GM21423 (cell line): ENCODE measurements around the gene CLEC4G.
"Not testable (repeated sequence)": the region's sequence is repeated elsewhere in the genome, so short reads cannot be mapped to it uniquely, and the experiment has no call there.

ENCODE experiments used
- ATAC-seq: cut with Tn5 transposase; IDR thresholded peaks from one replicate; pipeline ENCODE4 v1.9.1; 2021; ENCODE audit warnings: mild to moderate bottlenecking, moderate library complexity; ENCODE audit not compliant: unreplicated experiment

CLEC4G gene

GRCh38 chr19:7746903-7747884, 15.3 kb upstream of the CLEC4G start, which contains the start of gene CD209:
Gene CD209 (minus strand): TSS chr19:7747534. CDS start chr19:7747511, 23 bp downstream.
- ATAC-seq = no peak

DNA sequence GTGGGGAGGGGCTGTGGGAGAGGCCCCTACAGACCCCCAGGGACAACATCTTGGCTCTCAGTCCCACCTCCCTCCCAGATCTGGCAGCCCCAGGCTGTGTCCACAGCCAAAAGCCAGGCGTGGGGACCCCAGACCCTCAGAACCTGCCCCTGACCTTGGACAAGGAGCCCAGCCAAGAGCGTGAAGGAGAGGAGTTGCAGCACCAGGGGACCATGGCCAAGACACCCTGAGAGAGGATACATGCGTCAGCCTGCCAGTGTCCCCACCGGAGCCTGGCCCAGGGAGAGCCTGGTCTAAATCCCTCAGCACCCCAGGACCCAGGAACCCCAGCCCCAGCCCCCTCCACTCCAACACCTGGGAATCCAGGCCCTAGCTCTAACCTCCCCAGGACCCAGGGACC, 14.4 kb upstream of the CLEC4G start:
- not testable (repeated sequence) for ATAC-seq

DNA sequence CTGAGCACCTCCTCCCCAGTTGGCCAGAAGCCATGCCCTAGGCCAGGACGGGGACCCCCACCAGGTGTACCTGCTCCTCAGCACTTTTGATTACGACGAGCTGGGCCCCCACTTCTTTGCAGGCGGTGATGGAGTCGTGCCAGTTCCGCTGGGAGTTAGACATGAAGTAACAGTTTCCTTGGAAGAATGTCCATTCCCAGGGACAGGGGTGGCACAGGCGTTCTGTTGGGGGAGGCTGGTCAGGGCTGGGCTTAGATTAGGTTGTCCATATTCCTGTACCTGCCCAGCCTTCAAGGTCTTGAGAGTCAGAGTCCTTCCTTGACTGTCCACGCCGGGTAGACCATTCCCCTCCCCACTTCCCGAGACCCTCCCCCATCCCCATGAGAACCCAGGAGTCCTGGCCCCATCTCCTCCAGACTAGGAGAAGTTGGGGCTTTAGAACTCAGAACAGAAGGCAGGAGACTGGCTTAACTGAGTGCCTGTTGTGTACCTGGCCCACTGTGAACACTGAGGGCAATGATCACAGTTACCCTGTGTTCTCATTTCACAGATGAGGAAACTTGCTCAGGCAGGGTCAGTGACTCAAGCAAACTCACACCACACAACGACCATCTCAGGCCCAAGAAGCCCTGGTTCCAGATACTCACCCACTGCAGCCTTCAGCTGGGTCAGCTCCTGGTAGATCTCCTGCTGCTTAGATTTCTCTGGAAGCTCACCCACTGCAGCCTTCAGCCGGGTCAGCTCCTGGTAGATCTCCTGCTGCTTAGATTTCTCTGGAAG, 13.2 kb upstream of the CLEC4G start:
- no peak for ATAC-seq

DNA sequence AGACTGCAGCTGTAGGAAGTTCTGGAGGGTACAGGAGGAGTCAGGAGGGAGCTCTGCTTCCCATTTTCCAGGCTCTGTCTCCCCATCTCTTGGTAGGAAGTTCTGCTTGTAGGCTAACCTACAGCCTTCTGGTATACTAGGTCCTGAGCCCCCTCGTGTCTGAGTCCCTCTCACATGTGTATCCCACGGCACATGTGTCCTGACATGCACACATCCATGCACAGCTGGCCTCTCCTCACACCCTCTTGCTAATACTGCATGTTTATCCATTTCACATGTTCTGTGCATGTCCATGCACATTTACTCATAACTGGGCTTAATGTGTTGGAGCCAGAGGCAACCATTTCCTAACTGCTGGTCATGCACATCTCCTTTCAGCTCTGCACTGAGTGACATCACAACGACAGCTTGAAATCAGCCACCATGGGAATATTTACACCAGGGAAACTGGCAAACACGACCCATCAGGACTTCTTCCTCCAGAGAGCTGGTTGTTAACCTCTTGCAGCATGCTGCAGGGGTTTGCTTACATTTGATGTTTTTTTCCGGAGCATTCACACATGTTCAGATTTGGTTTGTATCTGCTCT, 12.4 kb upstream of the CLEC4G start:
- no peak for ATAC-seq

- ATAC-seq = peak; percentile 69
Measured at GRCh38 chr19:7743425-7743841, 11.5 kb upstream of the CLEC4G start.

- no peak for ATAC-seq
Measured at GRCh38 chr19:7742991-7743390, 11.1 kb upstream of the CLEC4G start.

DNA sequence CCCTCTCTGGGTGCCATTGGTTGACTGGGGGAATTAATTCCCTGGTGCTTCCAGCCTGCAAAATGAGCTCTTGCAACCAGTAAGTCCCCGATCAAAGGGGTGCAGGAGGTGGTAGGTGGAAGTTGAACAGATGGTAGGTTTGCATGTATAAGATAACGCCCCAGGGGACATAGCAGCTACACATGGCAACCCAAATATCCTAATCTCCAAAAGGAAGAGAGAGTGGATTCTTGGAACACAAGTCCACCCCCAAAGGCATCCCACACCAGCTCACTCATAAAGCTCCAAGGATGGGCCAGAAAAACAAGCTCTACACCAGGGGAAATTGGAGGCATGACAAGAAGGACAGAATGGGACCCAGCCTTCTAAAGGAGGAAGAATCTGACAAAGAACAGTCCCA, 10.7 kb upstream of the CLEC4G start:
- no peak for ATAC-seq

DNA sequence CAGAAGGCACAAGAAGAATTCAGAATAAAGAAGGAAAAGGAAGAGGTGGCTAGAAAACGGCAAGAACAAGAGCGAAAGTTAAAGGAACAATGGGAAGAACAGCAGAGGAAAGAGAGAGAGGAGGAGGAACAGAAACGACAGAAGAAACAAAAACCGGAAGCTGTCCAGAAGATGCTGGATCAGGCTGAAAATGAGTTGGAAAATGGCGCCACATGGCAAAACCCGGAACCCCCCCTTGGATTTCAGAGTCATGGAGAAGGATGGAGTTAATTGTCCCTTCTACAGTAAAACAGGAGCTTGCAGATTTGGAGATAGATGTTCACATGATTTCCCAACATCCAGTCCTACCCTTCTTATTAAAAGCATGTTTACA, 8.8 kb upstream of the CLEC4G start:
- ATAC-seq = no peak

- no peak for ATAC-seq
Measured at GRCh38 chr19:7739801-7740681, 8.1 kb upstream of the CLEC4G start.

DNA sequence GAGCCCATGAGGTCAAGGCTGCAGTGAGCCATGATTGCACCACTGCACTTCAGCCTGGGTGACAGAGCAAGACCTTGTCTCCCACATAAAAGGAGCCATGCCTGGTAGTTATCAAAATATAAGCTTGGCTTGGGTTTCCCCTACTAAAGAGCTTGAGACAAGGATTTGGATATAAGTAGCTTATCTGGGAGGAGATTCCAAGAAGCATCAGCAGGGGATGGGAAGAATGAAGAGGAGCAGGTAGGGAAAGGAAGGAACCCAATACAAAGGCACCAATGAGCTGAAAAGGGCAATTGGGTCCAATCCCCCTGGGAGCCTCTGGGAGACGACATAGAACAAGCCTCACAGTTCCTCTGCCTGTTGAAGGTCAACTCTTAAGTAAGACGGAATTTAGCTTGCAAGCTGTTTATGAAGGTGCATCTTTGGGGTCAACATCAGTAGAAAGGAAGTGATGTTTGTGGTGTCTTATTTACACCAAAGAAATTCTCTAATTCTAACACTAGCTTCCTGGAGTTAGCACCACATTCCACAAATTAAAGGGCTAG, 7.4 kb upstream of the CLEC4G start:
- ATAC-seq = no peak

DNA sequence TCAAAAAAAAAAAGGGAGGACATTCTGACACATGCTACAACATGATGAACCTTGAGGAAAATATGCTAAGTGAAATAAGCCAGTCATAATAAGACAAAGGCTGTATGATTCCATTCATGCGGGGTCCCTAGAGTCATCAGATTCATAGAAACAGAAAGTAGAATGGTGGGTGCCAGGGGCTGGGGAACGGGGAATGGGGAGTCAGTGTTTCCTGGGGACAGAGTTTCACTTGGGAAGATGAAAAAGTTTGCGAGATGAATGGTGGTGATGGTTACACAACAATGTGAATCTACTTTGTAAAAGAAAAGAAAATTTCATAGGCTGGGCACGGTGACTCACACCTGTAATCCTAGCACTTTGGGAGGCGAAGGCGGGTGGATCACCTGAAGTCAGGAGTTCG, 6.1 kb upstream of the CLEC4G start:
- ATAC-seq = no peak

DNA sequence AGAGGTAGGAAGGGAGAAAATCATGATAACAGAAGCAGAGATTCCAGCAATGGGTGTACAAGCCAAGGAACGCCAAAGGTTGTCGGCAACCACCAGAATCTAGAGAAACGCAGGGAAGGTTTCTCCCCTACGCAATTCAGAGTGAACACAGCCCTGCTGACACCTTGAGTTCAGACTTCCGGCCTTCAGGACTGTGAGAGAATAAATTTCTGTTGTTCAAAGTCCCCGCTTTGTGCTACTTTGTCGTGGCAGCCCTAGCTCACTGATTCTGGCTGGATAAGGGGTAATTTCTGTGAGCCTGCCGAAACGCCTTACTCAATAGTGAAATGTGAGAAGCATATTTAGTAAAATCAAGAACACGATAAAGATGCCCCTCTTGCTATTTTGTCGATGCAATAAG, 5.3 kb upstream of the CLEC4G start:
- ATAC-seq = no peak

DNA sequence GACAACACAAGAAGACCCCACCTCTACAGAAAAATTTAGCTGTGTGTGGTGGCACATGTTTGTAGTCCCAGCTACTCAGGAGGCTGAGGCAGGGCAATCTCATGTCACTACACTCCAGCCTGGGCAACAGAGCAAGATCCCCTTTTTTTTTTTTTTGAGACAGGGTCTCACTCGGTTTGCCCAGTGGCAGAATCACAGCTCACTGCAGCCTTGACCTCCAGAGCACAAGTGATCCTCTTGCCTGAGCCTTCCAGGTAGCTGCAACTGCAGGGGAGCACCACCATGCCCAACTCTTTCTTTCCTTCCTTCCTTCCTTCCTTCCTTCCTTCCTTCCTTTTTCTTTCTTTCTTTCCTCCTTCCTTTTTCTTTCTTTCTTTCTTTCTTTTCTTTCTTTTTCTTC, 4.2 kb upstream of the CLEC4G start:
- no peak for ATAC-seq

GRCh38 chr19:7734220-7735203, 2.6 kb upstream of the CLEC4G start:
- ATAC-seq = no peak

GRCh38 chr19:7733376-7733775, 1.5 kb upstream of the CLEC4G start:
- no peak for ATAC-seq

DNA sequence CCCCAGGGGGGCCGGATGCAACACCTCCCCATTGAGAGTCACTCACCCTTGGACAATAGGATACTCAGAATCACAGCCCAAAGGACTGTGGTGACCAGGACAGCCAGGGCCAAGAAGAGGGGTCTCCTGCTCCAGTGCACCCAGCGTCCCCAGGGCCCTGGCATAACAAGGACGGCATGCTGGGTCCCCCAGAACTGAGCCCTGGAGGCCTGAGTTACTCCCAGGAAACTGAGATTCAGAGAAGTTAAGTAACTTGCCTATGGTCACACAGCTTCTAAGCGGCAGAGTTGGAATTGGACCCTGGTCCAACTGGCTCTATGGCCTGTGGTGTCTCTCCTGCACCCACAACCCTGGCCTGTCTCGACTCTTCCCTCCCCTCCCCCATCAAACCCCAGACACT, 295 bp downstream of the CLEC4G start:
- ATAC-seq = no peak

- ATAC-seq = no peak
Measured at GRCh38 chr19:7731218-7731595, 703 bp downstream of the CLEC4G start.

DNA sequence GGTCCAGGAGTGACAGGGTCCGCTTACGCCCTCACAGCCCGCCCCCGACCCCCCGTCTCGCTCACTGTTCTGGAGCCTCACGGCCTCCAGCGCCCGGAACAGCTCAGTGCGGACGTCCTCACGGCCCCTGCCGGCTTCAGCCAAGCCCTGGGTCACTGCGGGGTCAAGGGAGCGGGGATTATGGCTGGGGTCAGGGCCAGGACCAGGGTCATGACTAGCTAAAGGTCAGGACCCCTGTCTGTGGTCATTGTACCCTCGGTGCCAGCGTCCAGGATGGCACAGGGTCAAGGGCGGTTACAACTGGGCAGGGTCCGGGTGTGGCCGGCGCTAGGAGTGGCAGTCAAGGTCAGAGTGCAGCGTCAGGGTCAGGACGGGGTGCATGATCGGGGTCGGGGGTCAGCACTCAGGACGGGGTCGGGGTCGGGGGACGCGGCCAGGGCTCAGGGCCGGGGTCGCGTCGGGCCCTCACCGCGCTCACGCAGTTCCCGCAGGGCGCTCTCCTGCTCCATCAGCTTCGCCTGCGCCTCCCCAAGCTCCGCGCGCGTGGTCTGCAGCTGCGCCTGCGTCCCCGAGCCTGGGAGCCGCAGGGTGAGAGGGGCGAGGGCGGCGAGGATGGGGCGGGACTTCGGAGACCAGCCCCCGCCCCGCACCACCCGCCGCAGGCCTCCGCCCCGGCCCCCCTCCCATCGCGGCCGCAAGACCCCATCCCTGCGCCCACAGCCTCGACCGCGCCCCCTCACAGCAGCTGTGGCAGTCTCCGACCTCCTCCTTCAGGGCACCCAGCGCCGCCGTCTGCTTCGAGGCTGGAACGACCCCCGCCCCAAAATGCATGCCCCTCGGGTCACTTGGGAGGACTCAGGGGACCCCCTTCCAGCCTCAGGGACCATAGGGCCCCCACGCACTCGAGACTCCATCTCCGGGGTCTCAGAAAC, 1.4 kb downstream of the CLEC4G start:
- ATAC-seq = no peak
